ENCODE data around the gene MACROH2A1. TPM values are rescaled to one million over a fixed set of nuclear protein-coding genes. Genes with fewer than 3 reads are reported as not detected.

The MACROH2A1 gene
- total RNA-seq, 1 donor from 2014 or later, result 390 TPM

GRCh38 chr5:135444881-135445280, 45.9 kb upstream of the MACROH2A1 start:
- no peak overlapping the region for H3K4me3 ChIP-seq (ENCODE audit: low read depth, low read length)
- DNase-seq (ENCODE audit: low read depth), result no peak
- TF ChIP-seq CTCF (conservative IDR thresholded peaks at IDR 0.05; ENCODE audit: low read depth, low read length), result no peak

GRCh38 chr5:135444360-135444759, 45.3 kb upstream of the MACROH2A1 start:
- DNase-seq (ENCODE audit: low read depth), result no peak
- TF ChIP-seq CTCF (conservative IDR thresholded peaks at IDR 0.05; ENCODE audit: low read depth, low read length), result no peak
- no peak overlapping the region for H3K4me3 ChIP-seq (ENCODE audit: low read depth, low read length)

GRCh38 chr5:135443161-135443960, 44.3 kb upstream of the MACROH2A1 start:
- no peak for DNase-seq (ENCODE audit: low read depth)
- H3K4me3 ChIP-seq (ENCODE audit: low read depth, low read length), result no peak overlapping the region
- no peak for TF ChIP-seq CTCF (conservative IDR thresholded peaks at IDR 0.05; ENCODE audit: low read depth, low read length)

GRCh38 chr5:135442431-135443160, 43.6 kb upstream of the MACROH2A1 start:
- no peak for TF ChIP-seq CTCF (conservative IDR thresholded peaks at IDR 0.05; ENCODE audit: low read depth, low read length)
- DNase-seq (ENCODE audit: low read depth), result no peak
- H3K4me3 ChIP-seq (ENCODE audit: low read depth, low read length), result no peak overlapping the region

GRCh38 chr5:135441919-135442318, 42.9 kb upstream of the MACROH2A1 start:
- DNase-seq (ENCODE audit: low read depth), result no peak
- TF ChIP-seq CTCF (conservative IDR thresholded peaks at IDR 0.05; ENCODE audit: low read depth, low read length), result no peak
- no peak overlapping the region for H3K4me3 ChIP-seq (ENCODE audit: low read depth, low read length)

- H3K4me3 ChIP-seq (ENCODE audit: low read depth, low read length), result no peak overlapping the region
- TF ChIP-seq CTCF (conservative IDR thresholded peaks at IDR 0.05; ENCODE audit: low read depth, low read length), result no peak
- no peak for DNase-seq (ENCODE audit: low read depth)
Observed at GRCh38 chr5:135441350-135441831, 42.4 kb upstream of the MACROH2A1 start.
